ENCODE measurements around the gene SPOCK2. TPM values are rescaled to one million over a fixed set of nuclear protein-coding genes. Genes with fewer than 3 reads are reported as not detected.

Gene SPOCK2
- total RNA-seq, 1 experiment from 2014 or later = 1.1 TPM

DNA sequence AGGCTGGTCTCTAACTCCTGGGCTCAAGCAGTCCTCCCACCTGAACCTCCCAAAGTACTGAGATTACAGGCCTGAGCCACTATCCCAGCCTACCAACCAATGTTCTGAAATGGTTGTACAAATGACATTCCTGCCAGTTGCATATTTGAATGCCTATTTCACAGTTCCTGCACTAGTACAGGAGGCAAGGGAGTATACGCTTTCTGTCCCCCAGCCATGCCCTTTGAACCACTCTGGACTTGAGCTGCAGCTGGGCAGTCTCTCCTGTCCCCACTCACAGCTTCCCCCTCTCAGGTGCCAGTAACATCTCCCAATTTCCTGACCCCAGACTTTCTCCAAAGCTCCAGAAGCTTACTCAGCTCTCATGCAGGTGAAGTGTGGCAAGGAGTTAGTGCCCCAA lies 58.9 kb downstream of the SPOCK2 start:
- H3K79me2 ChIP-seq (ENCODE audit: insufficient read depth, low read length) = no peaks in the 10 kb centered on the region
- H3K27me3 ChIP-seq (ENCODE audit: insufficient read depth, low read length) = no peaks in the 10 kb centered on the region
- RAD21 ChIA-PET (ENCODE audit: low non-redundant PET in 1 of 2, low total read pairs in 2 of 2, uncharacterized antibody in 2 of 2, unreplicated experiment in 2 of 2) = no interaction called here
- H3K4me1 ChIP-seq (ENCODE audit: control insufficient read depth in 1 of 2, insufficient read depth in 2 of 2, low read length in 2 of 2) = peaks cover 20 to 24% of the 10 kb centered on the region in 2 experiments
- TF ChIP-seq, protein P1, sequence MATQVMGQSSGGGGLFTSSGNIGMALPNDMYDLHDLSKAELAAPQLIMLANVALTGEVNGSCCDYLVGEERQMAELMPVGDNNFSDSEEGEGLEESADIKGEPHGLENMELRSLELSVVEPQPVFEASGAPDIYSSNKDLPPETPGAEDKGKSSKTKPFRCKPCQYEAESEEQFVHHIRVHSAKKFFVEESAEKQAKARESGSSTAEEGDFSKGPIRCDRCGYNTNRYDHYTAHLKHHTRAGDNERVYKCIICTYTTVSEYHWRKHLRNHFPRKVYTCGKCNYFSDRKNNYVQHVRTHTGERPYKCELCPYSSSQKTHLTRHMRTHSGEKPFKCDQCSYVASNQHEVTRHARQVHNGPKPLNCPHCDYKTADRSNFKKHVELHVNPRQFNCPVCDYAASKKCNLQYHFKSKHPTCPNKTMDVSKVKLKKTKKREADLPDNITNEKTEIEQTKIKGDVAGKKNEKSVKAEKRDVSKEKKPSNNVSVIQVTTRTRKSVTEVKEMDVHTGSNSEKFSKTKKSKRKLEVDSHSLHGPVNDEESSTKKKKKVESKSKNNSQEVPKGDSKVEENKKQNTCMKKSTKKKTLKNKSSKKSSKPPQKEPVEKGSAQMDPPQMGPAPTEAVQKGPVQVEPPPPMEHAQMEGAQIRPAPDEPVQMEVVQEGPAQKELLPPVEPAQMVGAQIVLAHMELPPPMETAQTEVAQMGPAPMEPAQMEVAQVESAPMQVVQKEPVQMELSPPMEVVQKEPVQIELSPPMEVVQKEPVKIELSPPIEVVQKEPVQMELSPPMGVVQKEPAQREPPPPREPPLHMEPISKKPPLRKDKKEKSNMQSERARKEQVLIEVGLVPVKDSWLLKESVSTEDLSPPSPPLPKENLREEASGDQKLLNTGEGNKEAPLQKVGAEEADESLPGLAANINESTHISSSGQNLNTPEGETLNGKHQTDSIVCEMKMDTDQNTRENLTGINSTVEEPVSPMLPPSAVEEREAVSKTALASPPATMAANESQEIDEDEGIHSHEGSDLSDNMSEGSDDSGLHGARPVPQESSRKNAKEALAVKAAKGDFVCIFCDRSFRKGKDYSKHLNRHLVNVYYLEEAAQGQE (IDR thresholded peaks at IDR 0.05; ENCODE audit: low read depth) = no peak
- TF ChIP-seq, protein P2, sequence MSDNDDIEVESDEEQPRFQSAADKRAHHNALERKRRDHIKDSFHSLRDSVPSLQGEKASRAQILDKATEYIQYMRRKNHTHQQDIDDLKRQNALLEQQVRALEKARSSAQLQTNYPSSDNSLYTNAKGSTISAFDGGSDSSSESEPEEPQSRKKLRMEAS (IDR thresholded peaks at IDR 0.05) = no peak
- no peak for TF ChIP-seq ELF1 (IDR thresholded peaks at IDR 0.05; ENCODE audit: borderline replicate concordance, low read depth)
- TF ChIP-seq CBX3 (IDR thresholded peaks at IDR 0.05; ENCODE audit: low read depth) = no peak
- no peak for TF ChIP-seq TCF7L2 (IDR thresholded peaks at IDR 0.05; ENCODE audit: borderline replicate concordance, extremely low read depth, insufficient read depth, insufficient read length)
- TF ChIP-seq RAD21 (IDR thresholded peaks at IDR 0.05; ENCODE audit: low read depth) = no peak
- TF ChIP-seq SIN3A (IDR thresholded peaks at IDR 0.05; ENCODE audit: low read depth) = no peak
- no peak for TF ChIP-seq ZFX (IDR thresholded peaks at IDR 0.05)
- TF ChIP-seq ZNF274 (IDR thresholded peaks at IDR 0.05; ENCODE audit: low read depth, low read length) = no peak
- TF ChIP-seq EZH2phosphoT487 (IDR thresholded peaks at IDR 0.05; ENCODE audit: borderline replicate concordance) = no peak
- TF ChIP-seq JUND (IDR thresholded peaks at IDR 0.05) = no peak
- no peak for TF ChIP-seq EGR1 (IDR thresholded peaks at IDR 0.05; ENCODE audit: low read depth)
- TF ChIP-seq EZH2 (IDR thresholded peaks at IDR 0.05) = no peak
- TF ChIP-seq FOSL1 (IDR thresholded peaks at IDR 0.05; ENCODE audit: low read depth) = no peak
- TF ChIP-seq SRF (IDR thresholded peaks at IDR 0.05; ENCODE audit: low read depth) = no peak
- TF ChIP-seq, protein P3, sequence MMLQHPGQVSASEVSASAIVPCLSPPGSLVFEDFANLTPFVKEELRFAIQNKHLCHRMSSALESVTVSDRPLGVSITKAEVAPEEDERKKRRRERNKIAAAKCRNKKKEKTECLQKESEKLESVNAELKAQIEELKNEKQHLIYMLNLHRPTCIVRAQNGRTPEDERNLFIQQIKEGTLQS (IDR thresholded peaks at IDR 0.05) = no peak
- no peak for TF ChIP-seq SP1 (IDR thresholded peaks at IDR 0.05; ENCODE audit: low read depth)
- H2AFZ ChIP-seq (ENCODE audit: low read depth, low read length, poor library complexity, severe bottlenecking) = no peak overlapping the region
- no peak overlapping the region for H3K4me2 ChIP-seq (ENCODE audit: low read length)
- no peak overlapping the region for H3K4me3 ChIP-seq (replicated peaks in 1 of 2; ENCODE audit: low read depth in 1 of 2, low read length in 2 of 2)
- intact Hi-C loops (cut with micrococcal nuclease) = no loop called here
- ATAC-seq (no peak), DNase-seq (ENCODE audit: low read depth, low spot score) (no peak)
- BruUV-seq (replicated peaks) = no TSS peak
- CTCF ChIA-PET = no interaction called here
- H3K36me3 ChIP-seq (ENCODE audit: control insufficient read depth in 1 of 2, insufficient read depth in 2 of 2, low read length in 2 of 2) = no peaks in the 10 kb centered on the region
- H3K27ac ChIP-seq (ENCODE audit: low read depth, low read length) = no peak overlapping the region
- H3K9ac ChIP-seq (ENCODE audit: low read length) = no peak overlapping the region
- H4K20me1 ChIP-seq (ENCODE audit: insufficient read depth) = no peaks in the 10 kb centered on the region
- POLR2A ChIA-PET = no interaction called here
- H3K9me2 ChIP-seq (ENCODE audit: insufficient read depth) = no peaks in the 10 kb centered on the region
- no peaks in the 10 kb centered on the region for H3K9me3 ChIP-seq (ENCODE audit: control insufficient read depth in 1 of 2, insufficient read depth in 1 of 2, low read depth in 1 of 2, low read length in 2 of 2)
